Calu3 (cell line): ENCODE data around the gene BOK. TPM values are rescaled to one million over a fixed set of nuclear protein-coding genes. Genes with fewer than 3 reads are reported as not detected.
A peak's percentile ranks its signal among the peaks of the same experiment; 100 is the strongest.
"Not testable (repeated sequence)": the region's sequence is repeated elsewhere in the genome, so short reads cannot be mapped to it uniquely, and the experiment has no call there.

Experiments used
- BruUV-seq: library from RNA; stranded (reverse); fragments of 400-500 nt; replicated peaks from 2 replicates; lab custom pipeline; 2021; lab: Mats Ljungman, UMichigan
- CTCF ChIA-PET: fragments of 300-600 bp; sonication (Branson Sonifier 250); formaldehyde crosslinking; loops from one replicate; lab custom pipeline; 2022; ENCODE audit warnings: antibody characterized with exemption; lab: Charles Lee
- DNase-seq: peaks from one replicate; pipeline ENCODE4 v3.0.0; 2022
- H3K27ac Mint-ChIP-seq: one replicate; pipeline ENCODE4 v1.8.0; 2022; ENCODE audit warnings: mixed read lengths; ENCODE audit not compliant: unreplicated experiment
- H3K27me3 Mint-ChIP-seq: one replicate; pipeline ENCODE4 v1.8.0; 2022; ENCODE audit warnings: mixed read lengths; ENCODE audit not compliant: unreplicated experiment
- H3K36me3 Mint-ChIP-seq: one replicate; pipeline ENCODE4 v1.8.0; 2022; ENCODE audit warnings: mild to moderate bottlenecking, moderate library complexity, mixed read lengths; ENCODE audit not compliant: insufficient read depth, unreplicated experiment
- H3K4me1 Mint-ChIP-seq: one replicate; pipeline ENCODE4 v1.8.0; 2022; ENCODE audit warnings: mild to moderate bottlenecking, low read depth, mixed read lengths; ENCODE audit not compliant: unreplicated experiment
- H3K4me3 Mint-ChIP-seq: one replicate; pipeline ENCODE4 v1.8.0; 2022; ENCODE audit warnings: mild to moderate bottlenecking, low read depth, moderate library complexity, mixed read lengths; ENCODE audit not compliant: unreplicated experiment
- H3K9me3 Mint-ChIP-seq: one replicate; pipeline ENCODE4 v1.8.0; 2022; ENCODE audit warnings: low read depth, mixed read lengths; ENCODE audit not compliant: unreplicated experiment
- intact Hi-C: fragments of 100-400 bp; cut with micrococcal nuclease; formaldehyde crosslinking; loops from one replicate; pipeline ENCODE4 v1.10.0; 2022; ENCODE audit not compliant: unreplicated experiment
- total RNA-seq: library from RNA; stranded (reverse); gene quantifications from 2 replicates; pipeline ENCODE4 v1.2.3, GENCODE V29; 2022
- TF ChIP-seq, protein P1 (sequence below): fragments of 200-600 bp; IDR thresholded peaks from one replicate; pipeline ENCODE4 v1.8.0; 2022; ENCODE audit warnings: antibody characterized with exemption; ENCODE audit not compliant: unreplicated experiment

BOK gene
- total RNA-seq, 1 experiment from 2014 or later: 30.1 TPM

DNA sequence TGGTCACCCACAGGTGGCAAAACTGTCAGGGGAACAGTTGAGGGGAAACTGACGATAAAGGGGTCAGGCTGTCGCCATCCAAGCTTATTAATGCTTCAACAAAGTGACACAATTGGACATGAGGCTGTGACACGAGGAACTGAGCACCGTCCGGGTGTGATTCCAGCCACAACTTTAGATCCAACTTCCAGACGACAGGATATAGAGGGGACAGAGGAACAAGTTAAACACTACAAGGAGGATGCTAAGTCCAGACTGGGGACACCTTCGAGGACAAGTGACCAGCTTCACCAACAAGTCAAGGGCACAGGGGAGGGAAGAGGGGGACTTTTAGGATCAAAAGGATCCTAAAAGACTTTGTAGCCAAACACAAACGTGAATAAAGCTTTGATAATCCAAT lies 23.8 kb downstream of the BOK start:
- CTCF ChIA-PET: no interaction called here
- H3K4me3 Mint-ChIP-seq: no peak overlapping the region
- TF ChIP-seq, protein P1, sequence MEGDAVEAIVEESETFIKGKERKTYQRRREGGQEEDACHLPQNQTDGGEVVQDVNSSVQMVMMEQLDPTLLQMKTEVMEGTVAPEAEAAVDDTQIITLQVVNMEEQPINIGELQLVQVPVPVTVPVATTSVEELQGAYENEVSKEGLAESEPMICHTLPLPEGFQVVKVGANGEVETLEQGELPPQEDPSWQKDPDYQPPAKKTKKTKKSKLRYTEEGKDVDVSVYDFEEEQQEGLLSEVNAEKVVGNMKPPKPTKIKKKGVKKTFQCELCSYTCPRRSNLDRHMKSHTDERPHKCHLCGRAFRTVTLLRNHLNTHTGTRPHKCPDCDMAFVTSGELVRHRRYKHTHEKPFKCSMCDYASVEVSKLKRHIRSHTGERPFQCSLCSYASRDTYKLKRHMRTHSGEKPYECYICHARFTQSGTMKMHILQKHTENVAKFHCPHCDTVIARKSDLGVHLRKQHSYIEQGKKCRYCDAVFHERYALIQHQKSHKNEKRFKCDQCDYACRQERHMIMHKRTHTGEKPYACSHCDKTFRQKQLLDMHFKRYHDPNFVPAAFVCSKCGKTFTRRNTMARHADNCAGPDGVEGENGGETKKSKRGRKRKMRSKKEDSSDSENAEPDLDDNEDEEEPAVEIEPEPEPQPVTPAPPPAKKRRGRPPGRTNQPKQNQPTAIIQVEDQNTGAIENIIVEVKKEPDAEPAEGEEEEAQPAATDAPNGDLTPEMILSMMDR: no peak
- H3K27me3 Mint-ChIP-seq: no peaks in the 10 kb centered on the region
- H3K4me1 Mint-ChIP-seq: peaks cover 24% of the 10 kb centered on the region
- BruUV-seq: no TSS peak
- no peak for DNase-seq
- H3K9me3 Mint-ChIP-seq: peaks cover 5% of the 10 kb centered on the region
- intact Hi-C loops: no loop called here
- peaks cover 60% of the 10 kb centered on the region for H3K36me3 Mint-ChIP-seq
- peak overlapping the region; percentile 21 for H3K27ac Mint-ChIP-seq

DNA sequence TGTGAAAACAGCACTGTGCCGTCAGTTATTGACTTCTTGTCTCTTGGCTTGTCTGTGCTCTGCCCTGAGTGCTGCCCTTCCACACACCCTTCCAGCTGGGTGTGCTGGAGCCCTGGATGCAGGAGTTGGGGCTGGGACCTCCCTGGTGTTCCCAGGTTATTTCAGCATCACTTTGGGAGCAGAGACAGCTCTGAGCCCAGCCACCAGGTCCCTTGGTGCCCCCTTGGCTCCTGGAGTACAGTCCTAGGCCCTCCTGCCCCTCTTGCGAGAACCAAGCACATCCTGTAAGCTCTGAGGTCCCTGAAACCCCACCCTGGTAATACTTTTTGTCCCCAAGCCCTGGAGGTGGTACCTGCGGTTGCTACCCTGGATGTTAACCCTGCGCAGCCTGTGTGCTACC lies 24.3 kb downstream of the BOK start:
- Mint-ChIP-seq H3K27me3 (no peaks in the 10 kb centered on the region), H3K9me3 (peaks cover 5% of the 10 kb centered on the region), H3K36me3 (peaks cover 60% of the 10 kb centered on the region), H3K4me1 (peaks cover 24% of the 10 kb centered on the region), H3K4me3 (no peak overlapping the region), H3K27ac (peak overlapping the region; percentile 63)
- intact Hi-C loops: no loop called here
- no peak for DNase-seq
- TF ChIP-seq, protein P1: no peak
- no TSS peak for BruUV-seq
- CTCF ChIA-PET: no interaction called here

DNA sequence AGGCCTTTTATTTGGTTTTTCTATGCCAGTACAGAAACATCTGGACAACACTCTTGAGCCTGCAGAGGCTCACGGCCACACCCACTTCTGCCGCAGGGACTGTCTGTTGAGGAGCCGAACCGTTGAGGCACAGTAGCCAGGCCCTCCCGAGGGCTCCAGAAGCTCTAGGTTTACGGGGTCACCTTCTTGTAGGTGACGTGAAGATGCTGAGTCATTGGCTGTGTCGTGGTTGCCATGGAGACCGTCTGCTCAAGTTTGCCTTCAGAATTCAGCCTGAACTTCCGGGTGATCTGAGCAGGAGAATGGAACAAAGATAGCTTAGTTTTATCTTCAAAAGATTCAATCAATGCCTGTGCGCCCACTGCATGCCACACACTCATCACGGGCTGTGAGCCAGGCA lies 25.9 kb downstream of the BOK start:
- CTCF ChIA-PET: interaction anchor here (0.6 to 1.6 kb wide), 3 partner anchors 14 to 228 kb away, joined by 3 to 4 read pairs (median 4); partner anchors contain the start of gene FARP2
- Mint-ChIP-seq H3K27me3 (no peaks in the 10 kb centered on the region), H3K9me3 (peaks cover 5% of the 10 kb centered on the region), H3K36me3 (peaks cover 57% of the 10 kb centered on the region), H3K4me1 (peaks cover 24% of the 10 kb centered on the region), H3K27ac (peak overlapping the region; percentile 95), H3K4me3 (peak overlapping the region; percentile 27)
- peak; percentile 89 for DNase-seq
- TF ChIP-seq, protein P1: no peak
- intact Hi-C loops: no loop called here
- BruUV-seq: no TSS peak

DNA sequence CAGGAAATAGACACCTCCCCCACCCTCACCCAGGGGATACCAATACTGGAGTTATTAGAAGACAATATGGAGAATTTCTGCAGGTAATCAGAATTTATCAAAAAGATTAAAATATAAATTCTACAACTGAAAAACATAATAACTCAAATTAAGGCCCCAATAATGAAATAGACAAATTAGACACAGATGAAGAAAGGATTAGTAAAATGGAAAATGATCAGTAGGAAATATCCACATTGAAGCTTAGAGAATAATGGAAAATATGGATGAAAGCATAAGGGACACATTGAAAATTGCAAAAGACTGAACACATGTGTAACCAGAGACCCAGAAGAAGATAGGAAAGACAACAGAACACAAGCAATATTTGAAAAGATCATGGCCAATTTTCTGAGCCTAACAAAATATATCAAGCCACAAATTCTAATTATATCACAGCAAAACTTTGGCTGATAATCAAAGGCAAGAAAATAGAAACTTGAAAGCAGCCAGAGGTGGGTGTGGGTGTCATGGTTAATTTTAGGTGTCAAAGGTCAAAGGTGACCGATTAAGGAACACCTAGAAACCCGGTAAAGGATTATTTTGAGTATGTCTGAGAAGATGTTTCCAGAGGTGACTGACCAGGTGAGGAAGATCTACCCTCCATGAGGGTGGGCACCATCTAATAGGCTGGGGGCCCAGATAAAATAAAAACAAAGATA lies 28.2 kb downstream of the BOK start:
- CTCF ChIA-PET: no interaction called here
- Mint-ChIP-seq H3K4me3 (no peak overlapping the region), H3K4me1 (peaks cover 24% of the 10 kb centered on the region), H3K27me3 (no peaks in the 10 kb centered on the region), H3K36me3 (peaks cover 55% of the 10 kb centered on the region), H3K9me3 (peaks cover 5% of the 10 kb centered on the region), H3K27ac (peak overlapping the region; percentile 95)
- intact Hi-C loops: no loop called here
- TF ChIP-seq, protein P1: no peak
- no peak for DNase-seq
- BruUV-seq: no TSS peak

DNA sequence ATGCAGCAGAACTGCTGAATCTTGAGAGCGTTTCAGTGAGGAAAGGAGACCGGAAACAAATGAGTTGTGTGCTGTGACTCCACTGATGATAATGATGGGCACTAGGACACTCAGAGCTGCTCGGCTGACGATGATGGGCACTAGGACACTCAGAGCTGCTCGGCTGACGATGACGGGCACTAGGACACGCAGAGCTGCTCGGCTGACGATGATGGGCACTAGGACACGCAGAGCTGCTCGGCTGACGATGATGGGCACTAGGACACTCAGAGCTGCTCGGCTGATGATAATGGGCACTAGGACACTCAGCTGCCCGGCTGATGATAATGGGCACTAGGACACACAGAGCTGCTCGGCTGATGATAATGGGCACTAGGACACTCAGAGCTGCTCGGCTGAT lies 31.3 kb downstream of the BOK start:
- peaks cover 42% of the 10 kb centered on the region for H3K36me3 Mint-ChIP-seq
- H3K9me3 Mint-ChIP-seq, H3K27me3 Mint-ChIP-seq, H3K4me1 Mint-ChIP-seq, intact Hi-C loops, H3K27ac Mint-ChIP-seq, H3K4me3 Mint-ChIP-seq, BruUV-seq, DNase-seq, CTCF ChIA-PET: not testable (repeated sequence)

DNA sequence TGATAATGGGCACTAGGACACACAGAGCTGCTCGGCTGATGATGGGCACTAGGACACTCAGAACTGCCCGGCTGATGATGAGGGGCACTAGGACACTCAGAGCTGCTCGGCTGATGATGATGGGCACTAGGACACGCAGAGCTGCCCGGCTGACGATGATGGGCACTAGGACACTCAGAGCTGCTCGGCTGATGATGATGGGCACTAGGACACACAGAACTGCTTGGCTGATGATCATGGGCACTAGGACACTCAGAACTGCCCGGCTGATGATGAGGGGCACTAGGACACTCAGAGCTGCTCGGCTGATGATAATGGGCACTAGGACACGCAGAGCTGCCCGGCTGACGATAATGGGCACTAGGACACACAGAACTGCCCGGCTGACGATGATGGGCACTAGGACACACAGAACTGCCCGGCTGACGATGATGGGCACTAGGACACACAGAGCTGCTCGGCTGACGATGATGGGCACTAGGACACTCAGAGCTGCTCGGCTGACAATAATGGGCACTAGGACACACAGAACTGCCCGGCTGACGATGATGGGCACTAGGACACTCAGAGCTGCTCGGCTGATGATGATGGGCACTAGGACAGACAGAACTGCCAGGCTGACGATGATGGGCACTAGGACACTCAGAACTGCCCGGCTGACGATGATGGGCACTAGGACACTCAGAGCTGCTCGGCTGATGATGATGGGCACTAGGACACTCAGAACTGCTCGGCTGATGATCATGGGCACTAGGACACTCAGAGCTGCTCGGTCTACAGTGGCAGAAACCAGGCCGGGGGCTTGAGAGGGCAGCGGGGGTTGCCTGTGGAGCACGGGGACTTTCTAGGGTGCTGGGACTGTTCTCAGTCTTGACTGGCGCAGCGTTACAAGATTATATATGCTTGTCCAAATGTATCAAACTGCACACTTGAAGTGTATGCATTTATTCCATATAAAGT lies 32.2 kb downstream of the BOK start:
- DNase-seq, H3K4me1 Mint-ChIP-seq, H3K27me3 Mint-ChIP-seq, H3K27ac Mint-ChIP-seq, intact Hi-C loops, BruUV-seq, H3K4me3 Mint-ChIP-seq, H3K9me3 Mint-ChIP-seq: not testable (repeated sequence)
- H3K36me3 Mint-ChIP-seq: peaks cover 33% of the 10 kb centered on the region
- CTCF ChIA-PET: interaction anchor here (1.6 kb wide), 1 partner anchor 27 kb away, joined by 5 read pairs; no protein-coding TSS in a partner anchor
